ENCODE results near the gene H2AZ1.
A peak's percentile ranks its signal among the peaks of the same experiment; 100 is the strongest.
"Not testable (repeated sequence)": the region's sequence is repeated elsewhere in the genome, so short reads cannot be mapped to it uniquely, and the experiment has no call there.

The H2AZ1 gene

DNA sequence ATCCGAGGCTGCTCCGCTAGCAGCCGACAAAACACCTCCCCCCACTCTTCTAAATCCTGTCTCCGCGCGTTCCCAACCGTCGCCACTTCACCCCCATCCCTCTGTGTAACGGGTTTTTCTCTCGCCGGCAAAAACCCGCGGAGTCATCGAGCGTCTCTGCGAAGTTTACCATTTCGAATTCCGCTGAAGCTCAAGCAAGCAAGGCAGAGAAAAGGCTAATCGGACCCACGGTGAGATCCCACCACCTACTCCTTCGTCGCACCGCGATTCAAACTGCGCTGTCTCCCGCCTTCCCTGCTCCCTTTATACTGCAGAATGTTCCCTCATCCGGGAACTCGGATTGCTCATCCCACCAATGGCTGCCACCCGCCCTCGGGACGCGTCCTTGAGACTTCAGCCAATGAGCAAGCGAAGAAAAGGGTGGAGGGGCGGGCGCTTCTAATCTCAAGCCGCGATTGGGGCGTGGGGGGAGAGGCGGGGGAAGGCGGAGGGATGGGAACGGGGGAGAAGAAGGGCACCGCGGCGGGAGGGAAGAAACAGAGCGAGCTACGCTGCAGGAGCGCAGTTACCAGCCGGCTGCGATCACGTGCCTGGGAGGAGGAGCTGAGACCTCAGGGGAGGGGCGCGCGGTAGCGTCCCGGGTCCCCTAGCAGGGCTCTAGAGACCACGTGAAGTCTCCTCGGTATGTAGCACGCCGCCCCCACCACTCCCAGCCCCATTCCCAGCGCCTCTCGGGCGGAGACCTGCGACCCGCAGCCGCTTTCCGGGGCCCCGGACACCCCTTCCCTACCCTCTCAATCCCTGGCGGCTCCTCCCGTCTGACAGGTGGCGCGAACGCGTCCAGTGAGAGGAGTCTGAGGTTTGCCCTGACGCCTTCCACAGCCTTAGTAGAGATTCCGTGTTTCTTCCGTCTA lies at the start of gene H2AZ1:
Gene H2AZ1, minus strand, starts transcription at position 277 of the 914 bp plus-strand sequence. Its CDS starts 105 bp downstream, at position 172.
- DNase-seq (ENCODE audit: low read depth in 3 of 3): peak; percentile 95 to 98 (median 98)

DNA sequence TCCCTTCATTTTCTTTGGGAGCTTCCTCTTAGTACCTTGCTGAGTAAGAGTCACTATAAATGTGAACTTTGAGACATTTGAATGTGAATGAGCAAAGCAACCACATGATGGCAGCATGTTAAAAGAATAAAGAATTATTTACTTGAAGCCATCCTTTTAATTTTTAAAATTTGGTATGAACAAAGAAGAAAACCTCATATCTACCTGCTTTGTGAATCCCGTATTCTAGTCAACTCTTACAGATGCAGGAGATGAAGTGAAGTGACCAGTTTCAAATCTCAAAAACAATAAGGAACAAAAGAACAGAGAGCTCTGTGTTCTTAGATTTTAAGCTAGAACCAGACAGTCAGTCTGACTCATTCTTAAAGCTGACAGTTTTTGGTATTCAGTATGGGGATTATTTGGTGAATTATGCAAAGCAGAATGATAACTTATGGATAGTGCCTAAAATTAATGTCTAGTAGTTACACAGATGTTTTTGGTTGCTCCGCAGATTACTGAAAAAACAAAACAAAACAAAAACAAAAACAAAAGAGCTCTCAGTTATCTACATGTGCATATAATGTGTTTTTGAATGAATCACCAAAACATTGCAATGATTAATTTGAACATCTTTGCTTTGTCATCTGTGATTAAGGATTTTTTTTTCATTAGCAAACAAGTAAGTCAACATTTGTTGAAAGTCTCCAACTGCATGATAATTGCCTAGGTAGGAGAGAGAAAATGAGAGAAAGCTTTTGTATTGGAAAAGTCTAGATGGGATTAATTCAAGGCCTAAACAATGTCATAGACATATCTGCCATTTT lies 48.2 kb upstream of the H2AZ1 start:
- DNase-seq (ENCODE audit: low read depth in 3 of 3): no peak

DNA sequence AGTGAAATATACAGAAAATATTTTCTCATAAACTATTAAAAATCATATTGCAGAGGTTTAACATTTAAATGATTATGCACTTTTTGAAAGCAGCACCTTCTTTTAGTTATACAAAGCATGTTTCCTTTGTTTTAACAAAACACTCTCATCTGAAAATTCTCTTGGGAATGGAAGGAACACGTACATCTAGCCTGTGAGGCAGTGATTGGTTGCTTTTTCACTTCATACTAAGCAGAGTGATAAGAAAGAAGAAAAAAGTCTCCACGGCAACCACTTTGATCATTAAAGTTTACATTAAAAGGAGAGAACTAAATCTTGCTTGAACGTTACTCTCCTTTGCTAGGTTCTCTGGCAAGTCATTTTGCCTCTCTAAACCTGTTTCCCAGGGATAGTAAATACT lies 41.7 kb upstream of the H2AZ1 start:
- DNase-seq (ENCODE audit: low read depth in 3 of 3): no peak

DNA sequence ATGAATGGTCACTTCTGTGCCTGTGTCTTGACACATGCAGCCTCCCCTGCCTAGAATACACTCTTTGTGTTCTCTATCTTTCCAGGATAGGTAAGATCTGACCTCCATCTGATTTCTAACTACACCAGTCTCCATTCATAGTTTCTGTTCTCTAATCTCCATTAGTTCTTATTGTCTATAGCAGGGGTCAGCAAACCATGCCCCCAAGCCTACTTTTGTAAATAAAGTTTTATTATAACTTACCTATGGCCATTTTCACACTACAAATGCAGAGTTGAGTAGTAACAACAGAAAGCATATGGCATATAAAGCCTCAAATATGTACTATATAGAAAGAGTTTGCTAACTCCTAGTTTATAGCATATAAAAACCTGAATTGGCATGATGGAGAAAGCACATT lies 37.6 kb upstream of the H2AZ1 start:
- DNase-seq (ENCODE audit: low read depth in 3 of 3): no peak

DNA sequence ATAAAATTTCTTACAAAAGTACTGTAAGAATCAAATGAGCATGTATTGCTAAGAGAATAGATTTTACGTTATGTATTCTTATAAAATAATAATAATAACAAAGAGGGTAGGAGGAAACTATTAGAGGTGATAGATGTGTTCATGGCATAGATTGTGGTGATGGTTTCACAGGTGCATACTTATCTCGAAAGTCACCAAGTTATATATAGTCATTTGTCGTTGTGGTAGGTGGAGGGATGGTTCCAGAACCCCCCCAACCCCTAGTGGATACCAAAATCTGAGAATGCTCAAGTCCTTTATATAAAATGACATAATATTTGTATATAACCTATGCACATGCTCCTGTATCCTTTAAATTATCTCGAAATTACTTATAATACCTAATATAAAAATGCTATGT lies 36.7 kb upstream of the H2AZ1 start:
- no peak for DNase-seq (ENCODE audit: low read depth in 3 of 3)

DNA sequence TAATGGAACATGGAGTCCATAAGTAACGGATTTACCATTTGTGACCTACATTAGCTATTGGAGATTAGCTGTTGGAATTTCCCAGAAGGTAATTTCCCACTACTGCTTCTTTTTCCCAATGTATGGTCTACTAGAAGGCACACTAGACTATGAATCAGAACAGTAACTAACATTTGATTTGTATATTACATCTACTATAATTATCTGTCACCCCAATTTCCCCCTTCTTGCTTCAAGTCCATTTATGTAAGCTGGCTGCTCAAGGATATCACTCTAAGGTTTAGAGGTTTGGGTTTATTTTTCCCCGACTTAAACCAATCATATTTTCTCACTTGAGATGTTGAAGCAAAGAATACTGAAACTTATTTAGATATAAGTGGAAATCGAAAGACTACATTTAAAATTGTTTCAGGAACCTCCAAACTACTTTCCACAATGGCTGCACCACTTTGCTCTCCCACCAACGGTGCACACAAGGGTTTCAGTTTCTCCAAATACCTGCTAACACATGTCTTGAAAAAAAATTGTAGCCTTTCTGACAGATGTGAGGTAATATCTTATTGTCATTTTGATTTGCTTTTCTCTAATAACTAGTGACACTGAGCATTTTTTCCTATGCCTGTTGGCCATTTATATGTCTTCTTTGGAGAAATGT lies 33.3 kb upstream of the H2AZ1 start:
- DNase-seq (ENCODE audit: low read depth in 3 of 3): no peak

DNA sequence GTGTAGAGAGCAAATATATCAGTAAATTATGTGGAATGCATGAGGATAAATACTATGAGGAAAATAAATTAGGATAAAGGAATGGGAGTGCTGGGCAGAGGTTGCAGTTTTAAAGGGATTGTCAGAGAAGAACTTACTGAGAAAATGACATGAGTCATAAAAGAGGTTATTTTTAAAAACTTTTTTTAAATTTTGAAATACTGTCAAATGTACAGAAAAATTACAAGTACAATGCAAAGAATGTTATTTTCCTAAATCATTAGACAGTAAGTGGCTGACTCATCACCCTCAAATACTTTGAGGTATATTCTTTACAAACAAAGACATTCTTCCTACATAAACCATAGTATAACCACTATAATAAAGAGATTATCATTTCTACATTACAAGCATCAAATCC lies 29.8 kb upstream of the H2AZ1 start:
- no peak for DNase-seq (ENCODE audit: low read depth in 3 of 3)

DNA sequence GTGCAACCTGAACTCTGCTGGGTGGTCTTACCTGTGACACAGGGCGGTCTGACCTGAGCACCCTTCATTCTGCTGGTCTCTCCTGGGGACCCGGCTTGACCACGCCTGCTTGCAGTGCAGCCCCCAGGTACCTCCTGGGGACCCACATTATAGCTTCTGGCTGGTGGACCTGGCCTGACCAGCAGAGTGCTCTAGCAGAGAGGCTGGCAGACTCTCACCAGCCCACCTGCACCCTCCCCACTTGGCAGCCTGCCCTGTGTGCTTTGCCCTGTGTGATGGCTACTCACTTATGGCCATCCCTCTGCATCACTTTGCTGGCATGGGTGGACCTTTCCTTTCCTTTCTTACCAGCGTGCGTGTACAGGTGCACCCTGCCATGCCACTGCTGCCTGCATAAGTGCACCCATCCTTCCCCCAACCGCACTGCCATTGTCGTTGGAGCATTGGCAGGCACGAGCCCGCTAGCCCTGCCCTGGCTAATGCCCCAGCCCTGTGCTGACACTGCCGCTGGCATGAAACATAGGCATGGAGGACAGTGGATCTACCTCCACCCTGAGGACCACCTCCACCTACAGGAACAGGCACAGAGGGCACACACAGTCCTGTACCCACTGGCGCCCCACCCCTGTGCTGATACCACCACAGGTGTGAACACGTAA lies 21.5 kb upstream of the H2AZ1 start:
- no peak for DNase-seq (ENCODE audit: low read depth in 3 of 3)

DNA sequence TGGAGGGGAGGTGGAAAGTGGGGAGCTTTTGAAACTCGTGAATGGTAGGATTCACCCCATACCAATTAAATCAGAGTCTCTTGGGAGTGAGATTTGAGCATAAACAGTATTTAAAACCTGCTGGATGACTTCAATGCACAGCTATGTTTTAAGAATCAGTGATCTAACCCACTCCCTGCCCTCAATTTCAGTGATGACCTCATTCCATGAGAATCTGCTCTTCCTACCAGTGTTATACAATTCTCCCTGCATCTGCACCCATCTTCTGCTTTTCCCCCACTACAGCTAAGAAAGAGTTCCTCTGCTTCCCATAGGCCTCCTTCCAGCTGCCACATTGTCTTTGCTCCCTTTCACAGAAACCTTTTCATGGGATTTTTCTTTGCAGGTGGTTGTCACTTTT lies 18.3 kb upstream of the H2AZ1 start:
- DNase-seq (ENCODE audit: low read depth in 3 of 3): no peak

DNA sequence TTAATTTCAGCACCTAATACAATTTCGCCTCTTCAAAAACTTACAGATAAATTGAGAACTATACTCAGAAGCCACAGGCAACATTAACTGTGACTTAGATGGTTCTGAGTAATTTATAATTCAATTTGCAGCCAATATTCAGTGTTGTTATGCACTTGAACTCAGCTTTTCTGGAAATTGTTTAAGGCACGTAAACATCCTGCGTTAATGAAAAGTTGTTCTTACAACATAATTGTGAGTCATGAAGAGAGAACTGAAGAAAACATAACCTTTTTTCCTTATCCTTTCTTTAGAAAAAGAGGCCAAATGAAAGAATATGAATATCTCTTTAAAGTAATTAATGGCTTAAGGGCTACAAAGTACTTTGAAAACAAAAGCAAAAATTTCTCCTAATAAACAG lies 16.6 kb upstream of the H2AZ1 start:
- DNase-seq (ENCODE audit: low read depth in 3 of 3): no peak

DNA sequence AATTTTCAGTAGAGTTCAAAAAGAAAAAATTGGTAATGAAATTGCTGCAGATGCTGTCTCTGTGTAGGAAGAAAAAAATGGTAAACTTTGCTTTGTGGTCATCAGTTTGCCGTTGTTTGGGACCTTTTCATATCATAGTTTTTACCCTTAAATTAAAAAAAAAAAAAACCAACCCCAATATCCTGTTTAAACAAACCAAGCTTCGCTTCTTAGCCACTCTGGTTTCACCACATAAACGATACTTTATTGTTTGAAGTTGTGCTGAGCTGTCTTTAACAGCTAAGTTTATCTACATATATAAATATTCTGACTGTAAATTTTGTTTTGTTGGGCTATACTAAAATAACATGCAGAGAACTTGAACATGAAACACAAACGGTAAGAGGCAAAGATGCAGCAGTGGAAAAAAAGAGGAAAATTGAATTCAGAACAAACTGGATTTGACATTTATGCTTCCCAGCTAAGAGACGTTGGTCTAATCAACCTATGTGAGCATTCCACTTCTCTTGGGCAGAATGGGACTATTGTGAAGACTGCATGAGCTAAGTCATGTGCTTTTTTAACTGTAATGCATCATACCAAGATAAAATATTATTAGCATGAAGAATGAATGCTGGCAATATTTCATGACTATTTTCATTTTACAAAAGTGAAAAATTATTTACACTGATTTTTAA lies 15.7 kb upstream of the H2AZ1 start:
- DNase-seq (ENCODE audit: low read depth in 3 of 3): no peak

DNA sequence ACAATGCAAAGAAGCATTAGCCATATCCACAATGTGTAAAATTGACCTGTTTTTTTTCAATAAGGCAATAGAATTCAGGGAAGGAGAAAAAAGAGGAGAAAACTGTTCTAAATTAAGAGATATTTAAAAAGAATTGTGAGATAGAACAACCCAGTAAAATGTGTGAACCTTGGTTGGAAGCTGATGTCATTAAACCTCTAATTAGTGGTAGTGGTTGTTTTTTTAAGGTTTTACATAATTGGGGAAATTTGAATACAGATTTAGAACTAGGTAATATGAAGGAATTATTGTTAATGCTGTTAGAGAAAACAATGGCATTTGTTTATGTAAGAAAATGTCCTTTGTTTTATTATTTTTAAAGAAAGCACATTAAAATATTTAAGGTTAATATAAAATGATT lies 15.1 kb upstream of the H2AZ1 start:
- DNase-seq (ENCODE audit: low read depth in 3 of 3): no peak

DNA sequence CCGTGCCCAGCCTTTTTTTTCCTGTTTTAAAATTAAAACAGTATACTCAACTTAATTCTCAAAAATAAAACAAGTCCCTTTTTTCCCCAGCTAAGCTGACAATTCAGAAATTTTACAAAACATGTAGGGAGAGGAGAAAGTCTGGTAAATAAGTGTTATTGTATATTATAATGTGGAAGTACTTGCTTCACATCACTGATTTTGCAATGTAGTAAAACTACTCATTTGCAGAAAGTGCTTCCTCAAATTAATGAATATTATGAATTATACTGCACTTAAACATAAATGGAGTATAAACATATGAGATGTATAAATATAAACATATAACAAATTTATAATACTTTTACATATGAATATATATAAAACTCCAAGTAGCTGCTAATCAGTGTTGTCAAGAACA lies 11.6 kb upstream of the H2AZ1 start:
- DNase-seq (ENCODE audit: low read depth in 3 of 3): no peak

DNA sequence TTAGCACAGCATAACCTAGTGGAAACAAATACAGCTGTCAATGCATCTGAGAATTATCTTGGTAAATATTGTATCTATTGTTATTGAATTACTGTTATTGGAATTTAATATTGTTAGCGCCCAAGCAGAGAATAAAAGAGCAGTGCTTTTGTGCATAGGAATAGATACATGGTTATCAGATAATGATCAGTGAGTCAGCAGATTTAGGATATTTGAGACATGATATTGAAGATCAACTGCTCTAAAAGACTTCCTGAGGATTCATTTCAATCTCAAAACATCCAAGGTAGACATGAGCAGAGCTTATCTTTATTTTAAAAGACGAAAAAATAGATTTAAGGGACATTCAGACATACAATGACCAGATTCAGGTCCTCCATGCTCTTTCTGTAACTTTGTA lies 10.6 kb upstream of the H2AZ1 start:
- no peak for DNase-seq (ENCODE audit: low read depth in 3 of 3)

DNA sequence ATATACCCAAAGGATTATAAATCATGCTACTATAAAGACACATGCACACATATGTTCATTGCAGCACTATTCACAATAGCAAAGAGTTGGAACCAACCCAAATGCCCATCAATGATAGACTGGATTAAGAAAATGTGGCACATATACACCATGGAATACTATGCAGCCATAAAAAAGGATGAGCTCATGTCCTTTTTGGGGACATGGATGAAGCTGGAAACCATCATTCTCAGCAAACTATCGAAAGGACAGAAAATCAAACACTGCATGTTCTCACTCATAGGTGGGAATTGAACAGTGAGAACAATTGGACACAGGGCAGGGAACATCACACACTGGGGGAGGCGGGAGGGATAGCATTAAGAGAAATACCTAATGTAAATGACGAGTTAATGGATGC lies 8.1 kb upstream of the H2AZ1 start:
- DNase-seq (ENCODE audit: low read depth in 3 of 3): not testable (repeated sequence)

DNA sequence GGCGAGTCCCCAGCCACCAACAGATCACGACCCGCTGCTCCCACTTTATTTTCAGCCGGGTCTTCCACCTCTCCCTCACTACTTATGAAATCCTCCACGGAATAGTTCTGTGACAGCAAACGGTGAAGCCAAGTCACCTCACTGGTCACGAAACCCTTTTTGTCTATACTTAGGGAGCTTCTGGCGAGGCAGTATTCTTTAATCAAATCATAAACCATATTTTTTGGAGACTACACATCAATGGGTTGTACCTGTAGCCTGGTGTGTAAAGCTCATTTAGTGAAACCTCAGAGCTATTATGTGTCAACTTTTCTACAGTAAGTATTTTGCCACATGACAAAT lies 809 bp upstream of the H2AZ1 start:
- DNase-seq (ENCODE audit: low read depth in 3 of 3): no peak

DNA sequence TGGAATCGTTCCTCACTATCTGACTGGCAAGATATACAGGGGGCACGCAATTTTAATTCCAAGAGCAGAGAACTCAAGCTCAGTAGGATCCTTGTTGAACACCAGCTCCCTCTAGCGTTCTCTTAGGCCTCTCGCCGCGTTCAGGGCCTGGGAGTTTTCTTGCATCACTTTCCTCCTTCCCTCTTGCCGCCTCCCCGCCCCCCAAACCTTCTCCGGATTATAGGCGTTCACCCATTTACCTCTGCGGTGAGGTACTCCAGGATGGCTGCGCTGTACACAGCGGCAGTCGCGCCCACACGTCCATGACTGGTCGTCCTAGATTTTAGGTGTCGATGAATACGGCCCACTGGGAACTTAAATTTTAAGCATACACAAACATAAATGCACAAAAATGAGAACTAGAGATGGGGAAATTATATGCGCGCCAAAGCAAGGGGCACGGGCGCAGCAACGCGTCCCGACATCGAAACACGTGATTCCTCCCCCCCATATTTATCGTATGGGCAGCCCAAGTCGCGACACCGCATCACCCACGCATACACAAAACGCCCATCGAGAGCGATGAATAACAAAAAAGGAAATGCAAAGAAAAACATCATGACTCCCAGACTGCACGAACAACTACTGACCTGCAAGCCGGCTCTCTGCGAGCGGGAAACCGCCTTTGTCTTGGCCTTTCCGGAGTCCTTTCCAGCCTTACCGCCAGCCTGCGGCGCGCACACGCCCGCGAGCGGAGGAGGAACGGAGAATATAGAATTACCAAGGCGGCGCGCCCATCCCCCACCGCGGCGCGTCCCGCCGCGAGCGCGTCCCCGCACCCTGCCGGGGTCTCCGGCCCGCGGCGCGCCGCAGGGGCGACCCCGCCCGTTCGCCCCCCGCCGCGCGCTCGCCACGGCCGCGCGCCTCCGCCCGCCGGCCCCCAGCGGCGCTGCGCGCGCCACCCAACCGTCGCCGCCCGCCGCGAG lies 759 bp downstream of the H2AZ1 start:
- peak; percentile 83 to 92 (median 90) for DNase-seq (ENCODE audit: low read depth in 3 of 3)

DNA sequence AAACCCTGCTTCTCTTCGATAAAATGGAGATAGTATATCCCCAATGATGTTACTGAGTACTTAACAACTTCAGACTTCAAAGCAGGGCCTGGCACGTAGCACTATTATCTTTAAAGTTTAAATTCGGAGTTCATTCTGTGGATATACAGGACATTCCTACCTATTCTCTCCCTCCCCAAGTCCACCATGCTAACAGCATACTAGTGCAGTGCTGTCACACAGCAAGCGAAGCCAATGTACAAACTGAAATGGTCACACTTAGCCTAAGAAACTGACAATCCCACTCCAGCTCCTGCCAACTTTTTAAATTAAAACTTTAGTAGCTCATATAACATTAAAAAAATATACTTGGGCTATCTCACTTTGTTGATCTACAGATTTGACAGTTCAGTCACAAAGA lies 2.5 kb downstream of the H2AZ1 start:
- DNase-seq (ENCODE audit: low read depth in 3 of 3): no peak

DNA sequence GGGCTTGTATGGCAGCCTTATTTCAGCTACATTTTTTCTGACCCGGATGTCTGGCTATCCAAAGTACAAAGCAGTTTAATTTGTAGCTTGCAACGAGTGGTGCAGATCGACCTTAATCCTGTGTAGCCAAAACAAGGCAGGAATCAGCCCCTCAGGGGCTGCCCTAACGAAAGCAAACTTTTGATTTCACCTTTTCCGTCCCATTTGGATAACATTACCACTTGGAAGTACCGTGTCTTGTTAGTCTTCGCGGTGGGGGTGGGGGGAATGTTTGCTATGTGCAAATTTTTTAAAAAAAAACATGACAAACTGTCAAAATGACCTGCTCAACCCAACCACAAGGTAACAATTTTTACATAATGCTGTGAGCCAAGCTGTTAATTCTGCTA lies 2.9 kb downstream of the H2AZ1 start:
- DNase-seq (ENCODE audit: low read depth in 3 of 3): no peak

Measured in stimulated activated CD4-positive, alpha-beta T cell treated with anti-CD3 and anti-CD28 coated beads, TNF-alpha, amount 100 ng/mL, for 48 hours (primary cell).